Ectodermal cell (in vitro differentiated cells): ENCODE results near the gene TCEANC2. TPM values are rescaled to one million over a fixed set of nuclear protein-coding genes. Genes with fewer than 3 reads are reported as not detected.
"Not testable (repeated sequence)": the region's sequence is repeated elsewhere in the genome, so short reads cannot be mapped to it uniquely, and the experiment has no call there.

Experiments
- H3K27ac ChIP-seq: 2 replicates; pipeline ENCODE4 v1.7.0; 2013; ENCODE audit warnings: mild to moderate bottlenecking, low read depth, low read length; ENCODE audit not compliant: insufficient read depth, poor library complexity, severe bottlenecking
- H3K27me3 ChIP-seq: 2 replicates; pipeline ENCODE4 v1.7.0; 2013; ENCODE audit warnings: mild to moderate bottlenecking, low read length; ENCODE audit not compliant: insufficient read depth, control insufficient read depth, poor library complexity, severe bottlenecking
- H3K36me3 ChIP-seq: one replicate; pipeline ENCODE4 v1.7.0; 2013; ENCODE audit warnings: low read length; ENCODE audit not compliant: control insufficient read depth, insufficient read depth
- H3K4me1 ChIP-seq: one replicate; pipeline ENCODE4 v1.7.0; 2013; ENCODE audit warnings: low read length; ENCODE audit not compliant: control insufficient read depth, insufficient read depth
- H3K4me3 ChIP-seq: 2 replicates; pipeline ENCODE4 v1.7.0; 2013; ENCODE audit warnings: low read depth, low read length, control low read depth; ENCODE audit not compliant: insufficient read depth
- H3K9me3 ChIP-seq: 2 replicates; pipeline ENCODE4 v1.7.0; 2013; ENCODE audit warnings: mild to moderate bottlenecking, low read length, moderate library complexity; ENCODE audit not compliant: control insufficient read depth
- WGBS, 2 experiments: methylation state at CpG; one replicate each; pipeline ENCODE4 v1.1.7; 2013; ENCODE audit warnings: missing lambda C conversion rate in 2 of 2; 5-methylcytosine and 5-hydroxymethylcytosine counted together
- polyA plus RNA-seq, 4 experiments: library from polyadenylated mRNA; stranded (reverse); fragments of 50-300 nt; gene quantifications; one replicate each; pipeline ENCODE4 v1.2.3, GENCODE V29; 2013

Gene TCEANC2
- polyA plus RNA-seq (2013, experiment 1 of 4): 10.6 TPM
- 11.4 TPM for polyA plus RNA-seq (2013, experiment 2 of 4)
- polyA plus RNA-seq (2013, experiment 3 of 4): 10.1 TPM
- 7.0 TPM for polyA plus RNA-seq (2013, experiment 4 of 4)

DNA sequence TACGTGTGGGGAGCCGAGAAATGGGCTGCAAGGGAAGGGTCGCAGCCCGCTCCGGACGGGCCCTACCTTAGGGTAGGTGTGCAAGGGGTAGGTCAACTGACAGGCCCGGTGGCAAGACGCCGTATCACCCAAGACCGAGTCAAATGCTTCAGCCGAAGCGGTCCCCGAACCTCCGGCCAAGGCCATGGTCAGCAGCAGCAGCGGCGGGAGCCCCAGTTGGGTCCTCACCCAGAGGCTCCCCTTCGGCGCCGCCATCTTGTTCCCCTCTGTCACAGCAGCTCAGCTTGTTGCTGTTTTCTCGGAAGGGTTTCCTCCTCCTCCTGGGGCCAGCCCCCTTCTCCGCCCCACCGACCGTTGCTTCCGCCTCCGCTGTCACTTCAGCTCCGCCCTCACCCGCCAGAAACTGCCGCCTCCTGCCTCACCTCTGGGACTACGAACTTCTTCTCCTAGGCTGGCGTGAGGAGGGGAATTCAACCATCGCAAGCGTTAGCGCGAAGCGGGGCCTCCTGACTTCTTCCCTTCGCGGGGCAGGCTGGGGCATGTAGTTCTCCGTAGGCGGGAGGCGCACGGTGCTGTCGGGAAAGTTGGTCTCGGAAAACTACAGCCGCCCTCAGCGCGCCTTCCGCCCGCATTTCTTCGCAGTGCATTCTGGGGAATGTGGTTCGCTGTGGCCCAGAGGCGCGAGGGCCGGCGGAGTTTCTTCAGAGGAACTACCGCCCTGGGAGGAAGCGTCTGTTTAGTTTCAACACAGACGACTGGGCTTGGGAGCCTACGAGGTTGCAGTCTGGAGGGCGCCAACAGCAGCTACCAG is at the start of gene TCEANC2, which contains the start of gene TMEM59:
TSS of gene TCEANC2 (plus strand) at position 675 of the 811 bp plus-strand sequence. CDS start 815 bp downstream, outside the sequence.
TSS of gene TMEM59 (minus strand) at position 271 of the 811 bp plus-strand sequence. CDS start at position 255, 16 bp downstream.
- no peaks in the 10 kb centered on the region for H3K9me3 ChIP-seq
- peak within 1 kb of the TSS; percentile 91 for H3K4me3 ChIP-seq
- H3K27me3 ChIP-seq: no peaks in the 10 kb centered on the region
- H3K36me3 ChIP-seq: no peaks in the 10 kb centered on the region
- 0% methylated on average over 59 of the region's 59 CpGs for WGBS, 2 experiments
- H3K27ac ChIP-seq: peak within 1 kb of the TSS; percentile 91
- peaks cover 7% of the 10 kb centered on the region for H3K4me1 ChIP-seq

DNA sequence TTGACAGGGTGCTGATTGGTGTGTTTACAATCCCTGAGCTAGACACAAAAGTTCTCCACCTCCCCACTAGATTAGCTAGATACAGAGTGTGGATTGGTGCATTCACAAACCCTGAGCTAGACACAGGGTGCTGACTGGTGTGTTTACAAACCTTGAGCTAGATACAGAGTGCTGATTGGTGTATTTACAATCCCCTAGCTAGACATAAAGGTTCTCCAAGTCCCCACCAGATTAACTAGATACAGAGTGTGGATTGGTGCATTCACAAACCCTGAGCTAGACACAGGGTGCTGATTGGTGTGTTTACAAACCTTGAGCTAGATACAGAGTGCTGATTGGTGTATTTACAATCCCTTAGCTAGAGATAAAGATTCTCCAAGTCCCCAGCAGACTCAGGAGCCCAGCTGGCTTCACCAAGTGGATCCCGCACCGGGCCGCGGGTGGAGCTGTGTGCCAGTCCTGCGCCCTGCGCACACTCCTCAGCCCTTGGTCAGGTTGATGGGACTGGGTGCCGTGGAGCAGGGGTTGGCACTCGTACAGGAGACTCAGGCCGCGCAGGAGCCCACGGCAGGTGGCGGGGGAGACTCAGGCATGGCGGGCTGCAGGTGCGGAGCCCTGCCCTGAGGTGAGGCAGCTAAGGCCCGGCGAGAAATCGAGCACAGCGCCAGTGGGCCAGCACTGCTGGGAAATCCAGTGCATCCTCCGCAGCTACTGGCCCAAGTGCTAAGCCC is 49.5 kb upstream of the TCEANC2 start:
- 96 to 97% methylated on average over 19 of the region's 19 CpGs for WGBS, 2 experiments
- H3K4me1 ChIP-seq, H3K9me3 ChIP-seq, H3K4me3 ChIP-seq, H3K27ac ChIP-seq, H3K36me3 ChIP-seq, H3K27me3 ChIP-seq: not testable (repeated sequence)

DNA sequence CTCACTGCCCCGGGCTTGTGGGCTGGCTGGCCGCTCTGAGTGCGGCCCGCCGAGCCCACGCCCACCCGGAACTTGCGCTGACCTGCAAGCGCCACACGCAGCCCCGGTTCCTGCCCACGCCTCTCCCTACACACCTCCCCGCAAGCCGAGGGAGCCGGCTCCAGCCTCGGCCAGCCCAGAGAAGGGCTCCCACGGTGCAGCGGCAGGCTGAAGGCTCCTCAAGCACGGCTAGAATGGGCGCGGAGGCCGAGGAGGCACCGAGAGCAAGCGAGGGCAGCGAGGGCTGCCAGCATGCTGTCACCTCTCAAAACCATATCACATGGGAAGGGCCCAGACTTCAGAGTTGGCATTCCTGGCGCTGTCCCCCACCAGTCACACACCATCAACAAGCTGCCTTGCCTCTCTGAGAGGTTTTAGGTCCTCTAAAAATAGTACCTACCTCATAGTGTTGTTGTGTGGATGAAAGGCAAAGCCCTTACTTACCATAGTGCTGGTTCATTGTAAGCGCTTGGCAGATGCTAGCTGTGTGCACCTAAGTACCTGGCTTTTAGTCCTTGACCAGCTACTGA is 48.8 kb upstream of the TCEANC2 start:
- no peak overlapping the region for H3K27ac ChIP-seq
- 94 to 95% methylated on average over 27 of the region's 27 CpGs for WGBS, 2 experiments

GRCh38 chr1:54006508-54006907 is 46.9 kb upstream of the TCEANC2 start:
- Histone ChIP-seq H3K9me3 (no peaks in the 10 kb centered on the region), H3K36me3 (no peaks in the 10 kb centered on the region), H3K27ac (no peak overlapping the region), H3K4me3 (no peak overlapping the region), H3K27me3 (no peaks in the 10 kb centered on the region), H3K4me1 (no peaks in the 10 kb centered on the region)
- WGBS, 2 experiments: 86 to 89% methylated on average over 4 of the region's 4 CpGs

More for the DNA sequence above, 48.8 kb upstream of the TCEANC2 start:
- no peaks in the 10 kb centered on the region for H3K27me3 ChIP-seq
- H3K9me3 ChIP-seq: no peaks in the 10 kb centered on the region
- no peaks in the 10 kb centered on the region for H3K4me1 ChIP-seq
- no peak overlapping the region for H3K4me3 ChIP-seq
- H3K36me3 ChIP-seq: no peaks in the 10 kb centered on the region

GRCh38 chr1:54007613-54008012 is 45.8 kb upstream of the TCEANC2 start:
- H3K4me3 ChIP-seq: no peak overlapping the region
- H3K4me1 ChIP-seq: no peaks in the 10 kb centered on the region
- no peaks in the 10 kb centered on the region for H3K9me3 ChIP-seq
- H3K27ac ChIP-seq: no peak overlapping the region
- H3K27me3 ChIP-seq: no peaks in the 10 kb centered on the region
- H3K36me3 ChIP-seq: no peaks in the 10 kb centered on the region
- 94 to 97% methylated on average over 4 of the region's 4 CpGs for WGBS, 2 experiments

- H3K9me3 ChIP-seq: no peaks in the 10 kb centered on the region
- H3K4me3 ChIP-seq: no peak overlapping the region
- no peaks in the 10 kb centered on the region for H3K36me3 ChIP-seq
- H3K4me1 ChIP-seq: no peaks in the 10 kb centered on the region
- H3K27me3 ChIP-seq: no peaks in the 10 kb centered on the region
- WGBS, 2 experiments: 90 to 91% methylated on average over 13 of the region's 13 CpGs
- no peak overlapping the region for H3K27ac ChIP-seq
Measured at GRCh38 chr1:54008876-54009275, 44.5 kb upstream of the TCEANC2 start.

DNA sequence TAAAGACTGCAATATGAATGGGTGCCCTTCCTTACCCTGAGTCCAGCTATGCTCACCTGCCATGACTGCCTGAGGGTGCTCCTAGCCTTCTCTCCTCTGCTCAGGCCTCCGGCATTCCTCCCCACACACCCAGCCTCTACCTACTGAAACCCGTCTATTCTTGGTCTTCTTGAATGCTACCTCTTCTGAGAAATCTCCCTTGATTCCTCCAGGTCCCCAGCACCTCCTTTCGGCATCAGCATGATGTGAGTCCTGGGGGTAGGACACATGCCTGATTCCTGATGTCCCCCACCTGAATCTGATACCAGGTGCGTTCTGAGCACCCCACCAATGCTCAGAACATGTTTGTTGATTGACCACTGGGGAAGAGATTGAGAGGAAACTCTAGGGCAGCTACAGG is 44.0 kb upstream of the TCEANC2 start:
- 90 to 94% methylated on average over 4 of the region's 4 CpGs for WGBS, 2 experiments
- Histone ChIP-seq H3K27ac (no peak overlapping the region), H3K4me3 (no peak overlapping the region), H3K9me3 (no peaks in the 10 kb centered on the region), H3K36me3 (no peaks in the 10 kb centered on the region), H3K4me1 (no peaks in the 10 kb centered on the region), H3K27me3 (no peaks in the 10 kb centered on the region)

GRCh38 chr1:54010415-54011117 is 42.8 kb upstream of the TCEANC2 start:
- Histone ChIP-seq H3K4me1 (no peaks in the 10 kb centered on the region), H3K36me3 (no peaks in the 10 kb centered on the region), H3K27me3 (no peaks in the 10 kb centered on the region), H3K27ac (no peak overlapping the region), H3K9me3 (no peaks in the 10 kb centered on the region), H3K4me3 (no peak overlapping the region)
- WGBS, 2 experiments: 86 to 89% methylated on average over 5 of the region's 5 CpGs

DNA sequence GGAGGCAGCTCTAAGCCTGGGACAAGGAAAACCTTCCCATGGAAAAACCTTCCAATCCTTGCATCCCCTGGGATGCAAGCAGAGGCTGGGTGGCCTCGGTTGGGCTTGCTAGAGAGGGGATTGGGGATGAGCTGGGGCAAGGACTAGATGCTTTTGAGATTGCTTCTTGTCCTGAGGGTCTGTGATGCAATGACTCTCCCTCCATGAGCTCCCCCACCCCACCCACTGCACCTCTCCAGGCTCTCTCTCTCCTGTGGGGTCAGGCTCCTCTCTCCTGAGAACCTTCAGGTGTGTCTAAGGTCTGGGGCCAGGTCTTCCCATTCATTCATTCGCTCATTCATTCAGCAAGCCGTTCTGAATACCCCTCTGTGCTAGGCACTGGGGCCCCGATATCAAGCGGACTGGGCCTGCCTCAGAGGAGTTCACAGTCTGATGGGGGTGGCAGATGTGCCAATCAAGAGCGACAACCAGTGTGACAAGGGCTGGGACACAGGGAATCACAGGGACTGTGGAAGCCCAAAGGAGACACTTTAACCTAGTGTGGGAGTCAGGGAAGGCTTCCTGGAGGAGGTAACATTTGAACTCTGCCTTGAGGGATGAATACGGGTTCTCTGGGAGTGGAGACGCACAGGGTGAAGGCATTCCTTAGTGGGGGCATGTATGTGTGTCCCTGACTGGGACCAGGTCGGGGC is 41.9 kb upstream of the TCEANC2 start:
- Histone ChIP-seq H3K27ac (no peak overlapping the region), H3K4me3 (no peak overlapping the region), H3K36me3 (no peaks in the 10 kb centered on the region), H3K9me3 (no peaks in the 10 kb centered on the region), H3K4me1 (no peaks in the 10 kb centered on the region), H3K27me3 (no peaks in the 10 kb centered on the region)
- 87 to 89% methylated on average over 9 of the region's 9 CpGs for WGBS, 2 experiments
